ENCODE results near the gene NFIB. TPM values are rescaled to one million over a fixed set of nuclear protein-coding genes. Genes with fewer than 3 reads are reported as not detected.

The NFIB gene
- total and polyA plus RNA-seq, 10 of the 15 experiments (the other 5 are each of a cell fraction or from before 2014, with no cell fraction given) = under 0.01 to 0.19 (median 0.05) TPM; not detected in 3

DNA sequence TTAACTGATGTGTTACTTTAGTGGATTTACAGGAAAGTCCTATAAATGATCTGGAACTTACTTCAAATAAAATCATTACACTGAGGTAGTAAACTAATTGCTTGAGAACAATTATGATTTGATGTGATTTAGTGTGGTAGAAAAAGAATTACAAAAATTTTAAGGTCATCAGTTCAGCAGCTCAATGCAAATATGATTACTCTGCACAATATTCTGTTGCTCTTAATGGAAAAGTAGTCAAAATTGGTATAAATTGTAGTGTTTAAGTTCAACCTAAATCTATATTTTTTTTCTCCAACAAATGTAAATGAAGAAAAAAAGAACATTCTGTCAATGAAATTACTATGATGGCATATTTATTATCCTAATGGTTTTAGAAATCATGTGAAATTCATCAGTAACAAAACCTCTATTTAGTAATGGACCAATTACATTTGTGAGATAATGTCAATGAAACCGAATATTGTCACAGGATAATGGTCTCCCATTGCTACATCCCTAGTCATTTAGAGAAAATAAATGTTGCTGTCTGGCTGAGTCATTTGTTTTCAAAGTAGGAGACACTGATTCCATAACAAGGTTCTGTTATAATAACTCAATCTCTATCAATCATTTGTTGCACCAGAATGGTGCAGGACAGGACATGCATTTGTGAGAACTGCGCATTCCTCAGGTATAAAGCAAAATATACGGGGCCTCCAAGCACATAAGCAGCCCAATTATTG lies 177.1 kb downstream of the NFIB start (continued):
- TF ChIP-seq, protein P1, sequence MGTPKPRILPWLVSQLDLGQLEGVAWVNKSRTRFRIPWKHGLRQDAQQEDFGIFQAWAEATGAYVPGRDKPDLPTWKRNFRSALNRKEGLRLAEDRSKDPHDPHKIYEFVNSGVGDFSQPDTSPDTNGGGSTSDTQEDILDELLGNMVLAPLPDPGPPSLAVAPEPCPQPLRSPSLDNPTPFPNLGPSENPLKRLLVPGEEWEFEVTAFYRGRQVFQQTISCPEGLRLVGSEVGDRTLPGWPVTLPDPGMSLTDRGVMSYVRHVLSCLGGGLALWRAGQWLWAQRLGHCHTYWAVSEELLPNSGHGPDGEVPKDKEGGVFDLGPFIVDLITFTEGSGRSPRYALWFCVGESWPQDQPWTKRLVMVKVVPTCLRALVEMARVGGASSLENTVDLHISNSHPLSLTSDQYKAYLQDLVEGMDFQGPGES (IDR thresholded peaks at IDR 0.05) = no peak
- no peak for TF ChIP-seq DPF2 (IDR thresholded peaks at IDR 0.05)
- TF ChIP-seq CHD2 (IDR thresholded peaks at IDR 0.05; ENCODE audit: borderline replicate concordance, low read depth, low read length) = no peak
- no peak for TF ChIP-seq NBN (IDR thresholded peaks at IDR 0.05)
- TF ChIP-seq, protein P2, sequence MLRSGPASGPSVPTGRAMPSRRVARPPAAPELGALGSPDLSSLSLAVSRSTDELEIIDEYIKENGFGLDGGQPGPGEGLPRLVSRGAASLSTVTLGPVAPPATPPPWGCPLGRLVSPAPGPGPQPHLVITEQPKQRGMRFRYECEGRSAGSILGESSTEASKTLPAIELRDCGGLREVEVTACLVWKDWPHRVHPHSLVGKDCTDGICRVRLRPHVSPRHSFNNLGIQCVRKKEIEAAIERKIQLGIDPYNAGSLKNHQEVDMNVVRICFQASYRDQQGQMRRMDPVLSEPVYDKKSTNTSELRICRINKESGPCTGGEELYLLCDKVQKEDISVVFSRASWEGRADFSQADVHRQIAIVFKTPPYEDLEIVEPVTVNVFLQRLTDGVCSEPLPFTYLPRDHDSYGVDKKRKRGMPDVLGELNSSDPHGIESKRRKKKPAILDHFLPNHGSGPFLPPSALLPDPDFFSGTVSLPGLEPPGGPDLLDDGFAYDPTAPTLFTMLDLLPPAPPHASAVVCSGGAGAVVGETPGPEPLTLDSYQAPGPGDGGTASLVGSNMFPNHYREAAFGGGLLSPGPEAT (IDR thresholded peaks at IDR 0.05; ENCODE audit: low read depth) = no peak
- TF ChIP-seq ZBTB40 (IDR thresholded peaks at IDR 0.05; ENCODE audit: borderline replicate concordance) = no peak

Data from GM12878 (cell line).